ENCODE measurements around the gene HFM1. TPM values are rescaled to one million over a fixed set of nuclear protein-coding genes. Genes with fewer than 3 reads are reported as not detected.

Gene HFM1
- total RNA-seq, 1 donor from 2014 or later, result 1.2 TPM

- Histone ChIP-seq H3K36me3 (no peaks in the 10 kb centered on the region), H3K4me1 (no peaks in the 10 kb centered on the region), H3K27me3 (ENCODE audit: low read depth) (peaks cover 7% of the 10 kb centered on the region), H3K27ac (no peak overlapping the region), H3K4me3 (no peak overlapping the region), H3K9me3 (no peaks in the 10 kb centered on the region)
- no peak for ATAC-seq
- no peak for DNase-seq
- TF ChIP-seq, protein P1, sequence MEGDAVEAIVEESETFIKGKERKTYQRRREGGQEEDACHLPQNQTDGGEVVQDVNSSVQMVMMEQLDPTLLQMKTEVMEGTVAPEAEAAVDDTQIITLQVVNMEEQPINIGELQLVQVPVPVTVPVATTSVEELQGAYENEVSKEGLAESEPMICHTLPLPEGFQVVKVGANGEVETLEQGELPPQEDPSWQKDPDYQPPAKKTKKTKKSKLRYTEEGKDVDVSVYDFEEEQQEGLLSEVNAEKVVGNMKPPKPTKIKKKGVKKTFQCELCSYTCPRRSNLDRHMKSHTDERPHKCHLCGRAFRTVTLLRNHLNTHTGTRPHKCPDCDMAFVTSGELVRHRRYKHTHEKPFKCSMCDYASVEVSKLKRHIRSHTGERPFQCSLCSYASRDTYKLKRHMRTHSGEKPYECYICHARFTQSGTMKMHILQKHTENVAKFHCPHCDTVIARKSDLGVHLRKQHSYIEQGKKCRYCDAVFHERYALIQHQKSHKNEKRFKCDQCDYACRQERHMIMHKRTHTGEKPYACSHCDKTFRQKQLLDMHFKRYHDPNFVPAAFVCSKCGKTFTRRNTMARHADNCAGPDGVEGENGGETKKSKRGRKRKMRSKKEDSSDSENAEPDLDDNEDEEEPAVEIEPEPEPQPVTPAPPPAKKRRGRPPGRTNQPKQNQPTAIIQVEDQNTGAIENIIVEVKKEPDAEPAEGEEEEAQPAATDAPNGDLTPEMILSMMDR (IDR thresholded peaks at IDR 0.05), result peak; percentile 38
- intact Hi-C loops (cut with DNase I), result no loop called here
Observed at GRCh38 chr1:91402023-91402422, 2.6 kb downstream of the HFM1 start.

- TF ChIP-seq, protein P1 (IDR thresholded peaks at IDR 0.05), result no peak
- H3K4me3 ChIP-seq, result no peak overlapping the region
- DNase-seq (no peak), ATAC-seq (no peak)
- intact Hi-C loops (cut with DNase I), result no loop called here
- H3K36me3 ChIP-seq, result no peaks in the 10 kb centered on the region
- H3K27me3 ChIP-seq (ENCODE audit: low read depth), result peaks cover 7% of the 10 kb centered on the region
- no peak overlapping the region for H3K27ac ChIP-seq
- H3K4me1 ChIP-seq, result no peaks in the 10 kb centered on the region
- no peaks in the 10 kb centered on the region for H3K9me3 ChIP-seq
Observed at GRCh38 chr1:91400133-91400725, 4.4 kb downstream of the HFM1 start.

DNA sequence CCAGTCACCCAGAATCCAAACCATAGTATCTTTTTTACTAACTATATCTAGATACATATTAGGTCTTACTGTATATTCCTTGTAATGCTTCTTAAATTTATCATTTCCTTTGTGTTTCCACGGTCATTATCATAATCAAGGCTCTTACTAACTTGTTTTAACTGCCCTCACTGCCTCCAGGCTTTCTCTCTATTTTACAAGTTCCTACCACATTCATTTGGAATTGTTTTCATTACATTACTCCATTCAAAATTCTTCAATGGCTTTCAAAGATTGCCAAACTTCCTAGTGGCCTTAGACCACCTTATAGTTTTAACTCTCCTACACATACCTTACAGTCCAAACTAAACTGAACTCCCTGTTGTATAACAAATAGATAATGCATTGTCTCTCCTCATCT is 6.3 kb downstream of the HFM1 start:
- H3K9me3 ChIP-seq, result no peaks in the 10 kb centered on the region
- TF ChIP-seq, protein P1 (IDR thresholded peaks at IDR 0.05), result no peak
- DNase-seq (no peak), ATAC-seq (no peak)
- no peak overlapping the region for H3K27ac ChIP-seq
- H3K4me3 ChIP-seq, result no peak overlapping the region
- H3K4me1 ChIP-seq, result no peaks in the 10 kb centered on the region
- no peaks in the 10 kb centered on the region for H3K36me3 ChIP-seq
- intact Hi-C loops (cut with DNase I), result no loop called here
- no peaks in the 10 kb centered on the region for H3K27me3 ChIP-seq (ENCODE audit: low read depth)

- no peaks in the 10 kb centered on the region for H3K4me1 ChIP-seq
- H3K27me3 ChIP-seq (ENCODE audit: low read depth), result no peaks in the 10 kb centered on the region
- H3K4me3 ChIP-seq, result no peak overlapping the region
- H3K27ac ChIP-seq, result no peak overlapping the region
- TF ChIP-seq, protein P1 (IDR thresholded peaks at IDR 0.05), result no peak
- no peaks in the 10 kb centered on the region for H3K9me3 ChIP-seq
- no peak for ATAC-seq
- intact Hi-C loops (cut with DNase I), result no loop called here
- no peak for DNase-seq
- no peaks in the 10 kb centered on the region for H3K36me3 ChIP-seq
Observed at GRCh38 chr1:91397605-91398004, 7.0 kb downstream of the HFM1 start.

DNA sequence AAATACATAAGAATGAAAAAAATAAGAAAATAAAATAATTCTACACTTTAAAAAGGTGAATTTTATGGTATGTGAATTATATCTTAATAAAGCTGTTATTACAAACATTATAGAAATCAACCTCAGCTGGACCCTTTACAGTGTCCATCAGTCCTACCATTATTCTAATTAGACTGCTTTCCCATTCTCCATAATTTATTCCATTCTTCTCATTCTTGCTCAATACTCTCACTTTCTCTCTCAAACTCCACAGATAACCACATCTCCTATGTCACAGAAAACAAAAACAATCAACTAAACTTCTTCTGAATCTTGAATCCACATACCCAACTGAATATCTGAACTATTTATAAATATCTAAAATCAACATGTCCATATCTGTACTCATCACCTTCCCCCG is 11.6 kb downstream of the HFM1 start:
- no peak for DNase-seq
- no peak overlapping the region for H3K4me3 ChIP-seq
- intact Hi-C loops (cut with DNase I), result no loop called here
- H3K4me1 ChIP-seq, result no peaks in the 10 kb centered on the region
- H3K9me3 ChIP-seq, result no peaks in the 10 kb centered on the region
- H3K36me3 ChIP-seq, result no peaks in the 10 kb centered on the region
- ATAC-seq, result no peak
- TF ChIP-seq, protein P1 (IDR thresholded peaks at IDR 0.05), result no peak
- no peak overlapping the region for H3K27ac ChIP-seq
- no peaks in the 10 kb centered on the region for H3K27me3 ChIP-seq (ENCODE audit: low read depth)

Data from lower lobe of right lung (tissue), 2 donors.